Keratinocyte (primary cell): Measurements from ENCODE around the gene GDAP2. TPM values are rescaled to one million over a fixed set of nuclear protein-coding genes. Genes with fewer than 3 reads are reported as not detected.

Source experiments
- DNase-seq: peaks from one replicate; pipeline ENCODE4 v3.0.0-alpha.2; 2011; ENCODE audit warnings: low read depth, missing footprints, low spot score
- FAIRE-seq: peaks from 2 replicates; lab custom pipeline; 2011; peaks lifted over from hg19 to GRCh38; lab: Jason Lieb, UNC
- H2AFZ ChIP-seq: 2 replicates; pipeline ENCODE4 v1.6.0; 2012; ENCODE audit warnings: low read length, control low read depth, inconsistent platforms; ENCODE audit not compliant: control insufficient read depth
- H3K27ac ChIP-seq: 2 replicates; pipeline ENCODE4 v1.5.1; 2011; ENCODE audit warnings: low read length; ENCODE audit not compliant: control insufficient read depth, insufficient read depth
- H3K27me3 ChIP-seq: 3 replicates; pipeline ENCODE4 v1.6.0; 2011; ENCODE audit warnings: low read length; ENCODE audit not compliant: control insufficient read depth, insufficient read depth; ENCODE audit errors: extremely low read depth
- H3K36me3 ChIP-seq, 2 experiments: 2 replicates in 1 of 2; 3 replicates in 1 of 2; pipeline ENCODE4 v1.5.1; 2011; ENCODE audit warnings: low read length in 2 of 2, mild to moderate bottlenecking in 1 of 2; ENCODE audit not compliant: control insufficient read depth in 2 of 2, insufficient read depth in 2 of 2; ENCODE audit errors: extremely low read depth in 1 of 2
- H3K4me1 ChIP-seq: 3 replicates; pipeline ENCODE4 v1.5.1; 2011; ENCODE audit warnings: low read length; ENCODE audit not compliant: control insufficient read depth, insufficient read depth; ENCODE audit errors: extremely low read depth
- H3K4me2 ChIP-seq: 3 replicates; pipeline ENCODE4 v1.6.0; 2011; ENCODE audit warnings: low read depth, low read length; ENCODE audit not compliant: control insufficient read depth, insufficient read depth; ENCODE audit errors: extremely low read depth
- H3K4me3 ChIP-seq, 3 experiments: fragments of 200-600 bp in 1 of 3; sonication (generic) in 1 of 3; 2 replicates in 2 of 3; 3 replicates in 1 of 3; pipeline ENCODE4 v1.5.1; 2011 to 2016; ENCODE audit warnings: low read length in 3 of 3, mild to moderate bottlenecking in 3 of 3, control low read depth in 2 of 3, inconsistent platforms in 1 of 3, low read depth in 1 of 3, mixed read lengths in 1 of 3, mixed run types in 1 of 3, moderate library complexity in 1 of 3; ENCODE audit not compliant: control insufficient read depth in 2 of 3, insufficient read depth in 2 of 3; ENCODE audit errors: extremely low read depth in 1 of 3
- H3K79me2 ChIP-seq: 2 replicates; pipeline ENCODE4 v1.6.0; 2012; ENCODE audit warnings: low read length; ENCODE audit not compliant: control insufficient read depth, insufficient read depth
- H3K9ac ChIP-seq: 3 replicates; pipeline ENCODE4 v1.6.0; 2011; ENCODE audit warnings: low read length; ENCODE audit not compliant: control insufficient read depth, insufficient read depth; ENCODE audit errors: extremely low read depth
- H3K9me1 ChIP-seq: 3 replicates; pipeline ENCODE4 v1.6.0; 2011; ENCODE audit warnings: low read length; ENCODE audit not compliant: control insufficient read depth, insufficient read depth; ENCODE audit errors: extremely low read depth
- H3K9me3 ChIP-seq: 2 replicates; pipeline ENCODE4 v1.5.1; 2012; ENCODE audit warnings: low read depth, low read length; ENCODE audit not compliant: control insufficient read depth
- H4K20me1 ChIP-seq: 3 replicates; pipeline ENCODE4 v1.6.0; 2011; ENCODE audit warnings: low read length; ENCODE audit not compliant: control insufficient read depth, insufficient read depth; ENCODE audit errors: extremely low read depth
- CTCF ChIP-seq, 3 experiments: IDR thresholded peaks in 1 of 3; conservative IDR thresholded peaks in 1 of 3; optimal IDR thresholded peaks in 1 of 3; 2 replicates in 2 of 3; 3 replicates in 1 of 3; pipeline versions ENCODE3 to v1.5.1; 2011; ENCODE audit warnings: low read length in 3 of 3, mild to moderate bottlenecking in 3 of 3, moderate library complexity in 2 of 3, control low read depth in 1 of 3, inconsistent platforms in 1 of 3; ENCODE audit not compliant: insufficient read depth in 2 of 3; ENCODE audit errors: extremely low read depth in 1 of 3
- EZH2 ChIP-seq: IDR thresholded peaks from one replicate; pipeline ENCODE4 v1.6.1; 2012; ENCODE audit warnings: inconsistent platforms, mild to moderate bottlenecking, low read length, moderate library complexity
- dilution Hi-C: fragments of 300-500 bp; cut with MboI; formaldehyde crosslinking; loops from one replicate; pipeline ENCODE4 v1.7.0; 2020; ENCODE audit warnings: low sequenced_read_pairs; ENCODE audit not compliant: extremely low pct_ligation_motif_present
- polyA plus RNA-seq, 5 experiments: library from polyadenylated mRNA; depleted of rRNA in 3 of 5; stranded (reverse) in 3 of 5; stranded (forward) in 1 of 5; unstranded in 1 of 5; fragments of >200 nt; gene quantifications; 1 replicate in 1 of 5; 2 replicates in 3 of 5; 3 replicates in 1 of 5; pipeline versions ENCODE4 v1.2.1 to v1.2.3, GENCODE V29; 2011 to 2012; ENCODE audit warnings: missing spikeins in 2 of 5, low read depth in 1 of 5, low replicate concordance in 1 of 5

The GDAP2 gene
- polyA plus RNA-seq, 1 donor (not counting 4 experiments of a cell fraction or from before 2014, with no cell fraction given), result 15.7 TPM

- DNase-seq, result no peak
- no peak overlapping the region for H3K27ac ChIP-seq
These were observed 38.5 kb upstream of the GDAP2 start for GRCh38 chr1:117967881-117968280.

GRCh38 chr1:117967477-117967876, 38.1 kb upstream of the GDAP2 start:
- FAIRE-seq, result no peak
- DNase-seq, result no peak
- dilution Hi-C loops, result no loop called here
- Histone ChIP-seq H3K4me1 (peaks cover 2% of the 10 kb centered on the region), H2AFZ (no peak overlapping the region), H3K79me2 (no peaks in the 10 kb centered on the region), H3K27ac (no peak overlapping the region), H3K9ac (no peak overlapping the region), H3K9me3 (no peaks in the 10 kb centered on the region), H3K27me3 (no peaks in the 10 kb centered on the region), H4K20me1 (no peaks in the 10 kb centered on the region), H3K9me1 (no peaks in the 10 kb centered on the region), H3K36me3 (no peaks in the 10 kb centered on the region), H3K4me2 (no peak overlapping the region), H3K4me3 (no peak overlapping the region)
- TF ChIP-seq CTCF (optimal IDR thresholded peaks at IDR 0.05 in 1 of 3, IDR thresholded peaks at IDR 0.05 in 1 of 3, conservative IDR thresholded peaks at IDR 0.05 in 1 of 3; ENCODE audit: extremely low read depth in 1 of 3, insufficient read depth in 2 of 3, low read length in 3 of 3) (peak in 1 of 3 experiments; percentile 13), EZH2 (no peak)

More at GRCh38 chr1:117967881-117968280, 38.5 kb upstream of the GDAP2 start:
- no peak overlapping the region for H3K9ac ChIP-seq
- TF ChIP-seq CTCF (optimal IDR thresholded peaks at IDR 0.05 in 1 of 3, IDR thresholded peaks at IDR 0.05 in 1 of 3, conservative IDR thresholded peaks at IDR 0.05 in 1 of 3; ENCODE audit: extremely low read depth in 1 of 3, insufficient read depth in 2 of 3, low read length in 3 of 3), result no peak
- no peak for TF ChIP-seq EZH2
- no peaks in the 10 kb centered on the region for H3K36me3 ChIP-seq
- H4K20me1 ChIP-seq, result no peaks in the 10 kb centered on the region
- H3K9me1 ChIP-seq, result no peaks in the 10 kb centered on the region
- H3K9me3 ChIP-seq, result no peaks in the 10 kb centered on the region
- H3K27me3 ChIP-seq, result no peaks in the 10 kb centered on the region
- no peak for FAIRE-seq
- H3K4me2 ChIP-seq, result no peak overlapping the region
- no peak overlapping the region for H2AFZ ChIP-seq
- H3K79me2 ChIP-seq, result no peaks in the 10 kb centered on the region
- dilution Hi-C loops, result no loop called here
- H3K4me3 ChIP-seq, result no peak overlapping the region
- H3K4me1 ChIP-seq, result peaks cover 2% of the 10 kb centered on the region
